Measurements from ENCODE around the gene EFHC1. TPM values are rescaled to one million over a fixed set of nuclear protein-coding genes. Genes with fewer than 3 reads are reported as not detected.

The EFHC1 gene
- total RNA-seq, 1 donor from 2014 or later = 25.6 TPM

GRCh38 chr6:52503323-52503747, 83.2 kb downstream of the EFHC1 start:
- H3K27ac Mint-ChIP-seq (ENCODE audit: unreplicated experiment) = no peak overlapping the region
- no peak overlapping the region for H2AFZ ChIP-seq (ENCODE audit: low read depth, low read length)
- no peak for DNase-seq (ENCODE audit: low read depth)
- H3K27me3 Mint-ChIP-seq (ENCODE audit: low read depth, unreplicated experiment) = no peaks in the 10 kb centered on the region
- H3K36me3 Mint-ChIP-seq (ENCODE audit: low read depth, unreplicated experiment) = peaks cover 54% of the 10 kb centered on the region
- H3K79me2 ChIP-seq (ENCODE audit: insufficient read depth, low read length) = peaks cover 4% of the 10 kb centered on the region
- H4K20me1 ChIP-seq (ENCODE audit: insufficient read depth, low read length) = no peaks in the 10 kb centered on the region
- no peaks in the 10 kb centered on the region for H3K9me3 ChIP-seq (ENCODE audit: insufficient read depth, low read depth, low read length)
- peak overlapping the region; percentile 61 for H3K4me2 ChIP-seq (ENCODE audit: low read length)
- H3K27ac ChIP-seq (ENCODE audit: low read depth, low read length) = peak overlapping the region; percentile 85
- no peak overlapping the region for H3K4me3 Mint-ChIP-seq (ENCODE audit: unreplicated experiment)
- peak; percentile 23 for TF ChIP-seq CTCF (IDR thresholded peaks at IDR 0.05; ENCODE audit: insufficient read depth, low read depth, low read length)
- TF ChIP-seq EZH2 (IDR thresholded peaks at IDR 0.05; ENCODE audit: insufficient read depth, low read length) = no peak
- no peaks in the 10 kb centered on the region for H3K27me3 ChIP-seq (ENCODE audit: insufficient read depth, low read length)
- no peaks in the 10 kb centered on the region for H3K9me3 Mint-ChIP-seq (ENCODE audit: unreplicated experiment)
- H3K36me3 ChIP-seq (ENCODE audit: insufficient read depth, low read length) = peaks cover 49% of the 10 kb centered on the region
- H3K4me1 ChIP-seq (ENCODE audit: insufficient read depth, low read length) = peaks cover 41% of the 10 kb centered on the region
- peaks cover 37% of the 10 kb centered on the region for H3K4me1 Mint-ChIP-seq (ENCODE audit: low read depth, unreplicated experiment)
- peak overlapping the region; percentile 68 for H3K9ac ChIP-seq (ENCODE audit: low read length)
- no peak for FAIRE-seq
- H3K4me3 ChIP-seq (ENCODE audit: insufficient read depth, low read depth, low read length) = no peak overlapping the region

GRCh38 chr6:52503851-52504781, 84.0 kb downstream of the EFHC1 start:
- Histone ChIP-seq H3K9me3 (ENCODE audit: insufficient read depth, low read depth, low read length) (no peaks in the 10 kb centered on the region), H3K36me3 (ENCODE audit: insufficient read depth, low read length) (peaks cover 54% of the 10 kb centered on the region), H3K9ac (ENCODE audit: low read length) (peak overlapping the region; percentile 68), H3K27ac (ENCODE audit: low read depth, low read length) (peak overlapping the region; percentile 85), H3K27me3 (ENCODE audit: insufficient read depth, low read length) (no peaks in the 10 kb centered on the region), H3K4me3 (ENCODE audit: insufficient read depth, low read depth, low read length) (no peak overlapping the region), H4K20me1 (ENCODE audit: insufficient read depth, low read length) (no peaks in the 10 kb centered on the region), H3K4me1 (ENCODE audit: insufficient read depth, low read length) (peaks cover 40% of the 10 kb centered on the region), H3K4me2 (ENCODE audit: low read length) (peak overlapping the region; percentile 61), H3K79me2 (ENCODE audit: insufficient read depth, low read length) (peaks cover 4% of the 10 kb centered on the region), H2AFZ (ENCODE audit: low read depth, low read length) (no peak overlapping the region)
- Mint-ChIP-seq H3K4me3 (ENCODE audit: unreplicated experiment) (no peak overlapping the region), H3K27me3 (ENCODE audit: low read depth, unreplicated experiment) (no peaks in the 10 kb centered on the region), H3K4me1 (ENCODE audit: low read depth, unreplicated experiment) (peaks cover 35% of the 10 kb centered on the region), H3K9me3 (ENCODE audit: unreplicated experiment) (no peaks in the 10 kb centered on the region), H3K36me3 (ENCODE audit: low read depth, unreplicated experiment) (peaks cover 58% of the 10 kb centered on the region), H3K27ac (ENCODE audit: unreplicated experiment) (peak overlapping the region; percentile 34)
- no peak for TF ChIP-seq CTCF (IDR thresholded peaks at IDR 0.05; ENCODE audit: insufficient read depth, low read depth, low read length)
- no peak for TF ChIP-seq EZH2 (IDR thresholded peaks at IDR 0.05; ENCODE audit: insufficient read depth, low read length)
- FAIRE-seq (no peak), DNase-seq (ENCODE audit: low read depth) (peak; percentile 79)

GRCh38 chr6:52504782-52505136, 84.6 kb downstream of the EFHC1 start:
- H3K36me3 Mint-ChIP-seq (ENCODE audit: low read depth, unreplicated experiment) = peaks cover 62% of the 10 kb centered on the region
- peaks cover 54% of the 10 kb centered on the region for H3K36me3 ChIP-seq (ENCODE audit: insufficient read depth, low read length)
- no peaks in the 10 kb centered on the region for H3K9me3 ChIP-seq (ENCODE audit: insufficient read depth, low read depth, low read length)
- H3K9me3 Mint-ChIP-seq (ENCODE audit: unreplicated experiment) = no peaks in the 10 kb centered on the region
- peaks cover 36% of the 10 kb centered on the region for H3K4me1 Mint-ChIP-seq (ENCODE audit: low read depth, unreplicated experiment)
- H3K27me3 Mint-ChIP-seq (ENCODE audit: low read depth, unreplicated experiment) = no peaks in the 10 kb centered on the region
- TF ChIP-seq EZH2 (IDR thresholded peaks at IDR 0.05; ENCODE audit: insufficient read depth, low read length) (no peak), CTCF (IDR thresholded peaks at IDR 0.05; ENCODE audit: insufficient read depth, low read depth, low read length) (no peak)
- no peak overlapping the region for H3K4me3 ChIP-seq (ENCODE audit: insufficient read depth, low read depth, low read length)
- no peak overlapping the region for H3K27ac Mint-ChIP-seq (ENCODE audit: unreplicated experiment)
- peaks cover 40% of the 10 kb centered on the region for H3K4me1 ChIP-seq (ENCODE audit: insufficient read depth, low read length)
- no peak overlapping the region for H2AFZ ChIP-seq (ENCODE audit: low read depth, low read length)
- peak overlapping the region; percentile 85 for H3K27ac ChIP-seq (ENCODE audit: low read depth, low read length)
- DNase-seq (ENCODE audit: low read depth) = no peak
- FAIRE-seq = no peak
- no peak overlapping the region for H3K4me3 Mint-ChIP-seq (ENCODE audit: unreplicated experiment)
- no peaks in the 10 kb centered on the region for H3K27me3 ChIP-seq (ENCODE audit: insufficient read depth, low read length)
- H4K20me1 ChIP-seq (ENCODE audit: insufficient read depth, low read length) = no peaks in the 10 kb centered on the region
- H3K79me2 ChIP-seq (ENCODE audit: insufficient read depth, low read length) = peaks cover 4% of the 10 kb centered on the region
- peak overlapping the region; percentile 68 for H3K9ac ChIP-seq (ENCODE audit: low read length)
- peak overlapping the region; percentile 61 for H3K4me2 ChIP-seq (ENCODE audit: low read length)

All from astrocyte (in vitro differentiated cells and primary cell).